NCI-H345 (cell line): ENCODE data around the gene OTOR.
A peak's percentile ranks its signal among the peaks of the same experiment; 100 is the strongest.

Experiments
- DNase-seq: peaks from one replicate; lab custom pipeline; 2025; lab: John Stamatoyannopoulos, UW

Gene OTOR, protein sequence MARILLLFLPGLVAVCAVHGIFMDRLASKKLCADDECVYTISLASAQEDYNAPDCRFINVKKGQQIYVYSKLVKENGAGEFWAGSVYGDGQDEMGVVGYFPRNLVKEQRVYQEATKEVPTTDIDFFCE

DNA sequence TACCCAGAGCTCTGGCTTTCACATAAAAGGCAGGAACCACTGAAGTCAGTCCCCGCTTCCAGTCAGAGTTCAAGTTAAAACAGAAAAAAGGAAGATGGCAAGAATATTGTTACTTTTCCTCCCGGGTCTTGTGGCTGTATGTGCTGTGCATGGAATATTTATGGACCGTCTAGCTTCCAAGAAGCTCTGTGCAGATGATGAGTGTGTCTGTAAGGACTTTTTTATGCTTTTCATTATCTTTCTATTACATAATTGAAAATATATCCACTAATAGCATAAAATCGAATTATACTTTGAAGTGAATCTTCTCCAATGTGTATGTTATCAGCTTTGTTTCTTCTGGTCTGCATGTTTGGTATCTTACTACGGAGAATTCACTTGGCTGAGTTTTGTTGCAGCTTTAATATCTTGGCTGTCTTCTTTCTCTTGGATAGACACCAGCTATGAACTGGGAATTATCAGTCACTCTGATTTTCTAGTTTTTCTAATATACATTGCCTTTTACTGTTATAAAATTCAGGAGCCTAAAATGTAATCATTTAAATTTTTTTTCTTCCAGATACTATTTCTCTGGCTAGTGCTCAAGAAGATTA, at the start of gene OTOR:
Gene OTOR, plus strand, starts transcription at position 51 of the 593 bp plus-strand sequence. Its CDS starts 44 bp downstream, at position 95.
- DNase-seq: no peak

DNA sequence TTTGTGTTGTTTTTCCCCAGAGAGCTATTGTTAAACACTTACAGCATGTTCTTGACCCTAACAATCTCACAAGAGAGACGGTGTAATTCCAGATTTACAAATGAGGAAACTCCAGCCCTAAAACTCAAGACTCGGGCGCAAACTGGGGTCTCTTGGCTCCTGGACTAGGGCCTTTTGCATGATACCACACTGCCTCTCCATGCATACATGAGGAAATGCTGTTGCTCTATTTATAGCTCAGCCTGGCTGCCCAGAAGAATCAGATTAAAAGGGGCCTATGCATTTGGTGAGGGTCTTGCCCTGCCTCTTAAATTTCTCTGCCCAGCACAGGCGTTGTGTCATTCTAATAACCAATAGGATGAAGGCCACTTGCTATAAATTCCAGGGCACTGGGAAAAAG, 48.9 kb upstream of the OTOR start:
- DNase-seq: no peak

DNA sequence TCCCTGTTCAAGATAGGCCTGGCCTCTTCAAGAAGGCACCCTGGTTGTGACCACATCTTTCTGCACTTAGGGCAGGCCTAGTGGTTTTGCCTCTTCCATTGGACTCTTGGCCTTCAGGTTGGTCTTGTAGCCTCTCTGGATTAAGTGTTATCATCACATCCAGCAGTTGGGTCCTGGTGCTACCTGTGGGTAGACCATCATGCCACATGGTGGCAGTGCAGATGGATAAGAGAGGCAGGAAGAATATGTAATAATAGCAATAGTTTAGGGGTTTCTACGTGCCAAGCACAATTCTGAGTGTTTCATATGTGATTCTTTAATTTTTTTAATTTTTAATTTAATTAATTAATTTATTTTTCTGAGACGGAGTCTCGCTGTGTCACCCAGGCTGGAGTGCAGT, 46.9 kb upstream of the OTOR start:
- peak; percentile 32 for DNase-seq

DNA sequence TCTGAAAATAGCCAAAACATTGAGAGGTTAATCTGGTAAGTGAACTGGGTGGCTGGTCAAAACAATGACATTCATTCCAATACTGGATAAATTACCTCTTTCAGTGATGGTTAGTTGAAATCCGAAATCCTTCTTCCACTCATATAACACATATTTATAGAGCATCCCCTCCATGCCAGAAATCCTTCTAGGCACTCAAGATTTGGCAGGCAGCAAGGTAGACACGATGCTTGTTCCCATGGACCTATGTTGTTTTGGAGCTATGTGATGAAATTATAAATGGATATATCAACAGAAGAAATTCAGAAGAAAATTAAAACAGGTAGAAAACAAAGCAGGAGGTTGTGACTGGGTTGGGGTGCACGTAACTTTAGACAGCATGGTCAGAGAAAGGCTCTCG, 44.6 kb upstream of the OTOR start:
- DNase-seq: no peak

DNA sequence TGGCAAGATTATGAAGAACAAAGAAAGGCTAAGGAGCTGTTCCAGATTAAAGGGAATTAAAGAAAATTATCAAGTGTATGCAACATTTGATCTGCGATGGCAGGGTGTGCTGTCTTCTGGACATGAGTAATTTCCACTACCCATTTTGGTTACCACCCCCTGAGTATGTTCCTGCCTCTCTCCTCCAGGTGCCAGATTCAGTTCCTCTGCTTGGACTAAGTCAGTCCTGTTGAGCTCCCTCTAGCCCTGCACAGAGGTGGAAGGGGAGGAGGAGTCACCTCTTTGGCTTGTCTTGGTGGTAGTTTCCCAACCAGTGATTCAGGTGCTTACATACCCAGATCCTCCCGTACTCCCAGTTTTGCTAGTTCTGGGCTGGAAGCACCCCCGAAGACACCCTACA, 40.5 kb upstream of the OTOR start:
- DNase-seq: no peak

DNA sequence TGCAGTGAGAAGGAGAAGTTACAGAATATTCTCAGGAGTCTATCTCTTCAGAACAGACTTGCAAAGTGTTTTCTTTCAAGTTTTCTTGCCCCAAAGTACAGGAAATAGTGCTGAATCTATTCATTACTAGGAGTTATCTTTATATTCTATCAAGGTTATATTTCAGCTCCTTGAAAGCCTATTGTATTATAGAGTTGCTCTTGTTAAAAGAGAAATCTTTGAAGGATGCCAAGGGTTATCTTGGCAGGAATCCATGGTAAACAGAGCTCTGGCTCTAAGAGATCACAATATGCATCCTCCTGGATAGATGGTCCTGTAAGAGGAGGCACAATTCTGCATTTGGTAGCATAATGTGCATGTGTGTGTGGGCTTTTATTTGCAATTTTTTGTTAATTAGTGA, 39.6 kb upstream of the OTOR start:
- peak; percentile 66 for DNase-seq

DNA sequence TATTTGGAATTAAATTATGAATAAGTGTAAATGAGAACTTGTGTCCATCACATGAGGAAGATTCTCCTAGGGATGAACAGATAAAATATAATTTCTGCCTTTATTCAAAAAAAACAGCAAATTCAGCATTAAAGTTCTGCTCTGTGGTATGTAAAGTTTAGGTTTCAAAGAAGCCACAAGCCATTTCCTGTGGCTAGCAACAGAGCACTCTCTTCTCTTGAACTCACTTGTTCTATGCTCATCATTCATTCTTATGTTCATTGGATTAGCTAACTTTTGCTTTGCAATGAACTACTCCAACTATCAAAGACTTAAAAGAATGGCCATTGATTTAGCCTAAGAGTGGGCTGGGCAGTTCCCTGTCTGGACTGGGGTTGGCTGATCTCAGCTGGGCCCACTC, 39.1 kb upstream of the OTOR start:
- DNase-seq: no peak

DNA sequence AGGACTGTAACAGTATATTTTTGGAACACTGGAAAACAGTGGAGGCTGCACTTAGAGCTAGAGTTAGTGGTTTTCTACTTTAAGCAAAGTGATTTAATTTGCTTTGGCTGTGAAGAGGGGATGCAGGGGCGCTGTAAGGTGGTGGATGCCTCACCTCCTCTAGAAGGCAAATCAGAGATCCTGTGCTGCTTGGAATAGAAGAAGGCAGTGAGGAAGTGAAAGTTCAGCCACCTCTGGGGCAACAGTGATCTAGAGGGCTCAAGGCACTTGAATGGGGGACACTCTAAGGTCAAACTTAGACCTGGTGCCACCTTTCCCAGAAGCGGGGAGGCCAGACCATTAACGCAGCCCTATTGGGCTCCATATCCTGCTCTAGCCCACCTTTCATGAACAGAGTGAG, 37.4 kb upstream of the OTOR start:
- no peak for DNase-seq

DNA sequence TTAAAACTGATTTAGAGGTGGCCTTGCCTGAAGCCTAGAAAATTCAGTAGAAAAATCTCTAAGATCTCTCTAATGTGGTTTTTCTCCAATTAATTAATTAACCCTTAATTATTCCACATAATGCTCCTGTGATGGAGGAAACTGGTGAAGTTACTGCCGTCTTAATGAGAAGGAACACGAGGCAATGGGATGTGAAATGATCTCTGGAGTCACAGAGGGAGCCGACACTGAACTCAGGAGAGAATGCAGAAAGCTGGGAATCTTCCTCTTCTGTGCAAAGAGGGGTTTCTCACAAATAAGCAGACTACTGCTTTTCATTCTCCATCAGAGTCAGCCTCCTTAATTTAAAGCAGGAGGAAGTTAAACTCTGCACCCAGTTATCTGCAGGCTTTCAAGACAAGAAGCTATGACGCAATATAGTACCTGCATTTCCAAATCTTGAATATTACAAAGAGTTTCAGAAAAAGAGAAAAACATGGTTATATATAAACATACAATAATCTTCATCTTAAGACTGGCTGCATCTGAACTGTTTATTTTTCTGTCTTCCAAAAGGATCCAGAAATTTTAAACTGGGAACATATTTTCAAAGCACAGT, 36.4 kb upstream of the OTOR start:
- DNase-seq: no peak

DNA sequence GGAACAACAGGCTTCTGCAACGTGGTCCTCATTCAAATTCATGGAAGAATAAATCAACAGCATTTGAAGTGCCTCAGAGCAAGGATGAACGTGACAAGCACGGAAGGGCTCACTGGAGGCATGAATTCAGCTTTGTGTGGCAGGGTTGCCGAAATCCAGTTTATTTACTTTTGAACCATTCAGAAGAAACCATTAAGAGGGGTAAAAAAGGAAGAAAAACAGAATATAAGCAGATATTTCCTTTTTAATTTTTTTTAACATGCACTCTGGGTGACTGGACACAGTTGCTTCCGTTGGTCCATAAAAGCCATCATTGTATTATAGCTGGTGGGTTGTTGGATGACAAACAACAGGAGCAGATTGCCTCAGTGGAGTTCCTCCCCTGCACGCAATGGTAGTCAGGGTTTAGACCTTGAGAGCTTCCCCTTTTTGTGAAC, 35.6 kb upstream of the OTOR start:
- DNase-seq: peak; percentile 88

DNA sequence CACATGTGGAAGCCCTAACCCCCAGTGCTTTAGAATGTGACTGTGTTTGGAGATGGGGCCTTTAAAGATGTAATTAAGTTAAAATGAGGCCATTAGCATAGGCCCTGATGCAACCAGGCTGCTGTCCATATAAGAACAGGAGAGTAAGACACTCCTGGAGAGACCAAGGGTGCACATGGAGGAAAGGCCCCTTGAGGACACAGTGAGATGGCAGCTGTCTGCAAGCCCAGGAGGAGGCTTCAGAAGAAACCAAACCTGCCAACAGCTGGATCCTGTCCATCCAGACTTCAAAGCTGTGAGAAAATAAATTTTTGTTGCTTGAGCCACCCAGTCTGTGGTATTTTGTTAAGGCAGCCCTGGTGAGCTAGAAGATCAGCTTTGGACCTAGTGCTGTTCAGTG, 35.1 kb upstream of the OTOR start:
- DNase-seq: no peak

DNA sequence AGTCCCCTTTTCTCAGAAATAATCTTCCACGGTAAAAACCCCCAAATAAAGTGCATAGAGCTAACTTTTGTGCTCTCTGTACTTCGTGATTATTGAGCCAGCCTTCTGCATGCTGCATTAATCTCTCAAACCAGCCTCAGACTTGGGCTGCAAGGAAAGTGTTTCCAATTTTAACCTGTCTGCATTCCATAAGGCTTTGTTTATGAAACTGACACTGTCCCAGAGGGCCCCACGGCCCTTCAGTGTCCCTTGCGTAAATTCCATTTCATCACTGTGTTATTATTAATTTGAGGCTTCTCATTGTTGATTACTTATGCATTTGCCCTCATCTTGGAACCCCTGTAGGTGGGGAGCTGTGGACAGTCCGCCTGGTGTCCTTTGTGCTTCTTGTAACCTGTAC, 33.9 kb upstream of the OTOR start:
- no peak for DNase-seq

DNA sequence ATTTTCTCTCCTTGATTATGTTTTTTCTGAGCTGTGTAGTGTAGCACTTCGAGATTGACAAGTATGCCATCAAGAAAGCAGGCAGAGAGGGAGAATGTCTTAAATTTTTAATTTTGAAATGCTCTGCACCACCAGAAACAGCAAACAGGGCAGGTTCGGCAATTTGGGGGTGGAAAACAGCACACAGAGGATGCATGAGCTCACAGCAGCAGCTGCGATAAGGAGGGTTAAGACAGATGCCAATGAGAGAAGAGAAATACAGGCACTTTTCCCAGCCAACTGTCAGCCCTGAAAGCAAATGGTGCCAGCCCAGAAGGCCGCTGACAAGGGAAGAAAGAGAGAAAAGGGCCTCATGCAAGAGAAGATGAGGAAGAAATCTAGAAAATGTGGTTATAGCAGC, 33.4 kb upstream of the OTOR start:
- no peak for DNase-seq

DNA sequence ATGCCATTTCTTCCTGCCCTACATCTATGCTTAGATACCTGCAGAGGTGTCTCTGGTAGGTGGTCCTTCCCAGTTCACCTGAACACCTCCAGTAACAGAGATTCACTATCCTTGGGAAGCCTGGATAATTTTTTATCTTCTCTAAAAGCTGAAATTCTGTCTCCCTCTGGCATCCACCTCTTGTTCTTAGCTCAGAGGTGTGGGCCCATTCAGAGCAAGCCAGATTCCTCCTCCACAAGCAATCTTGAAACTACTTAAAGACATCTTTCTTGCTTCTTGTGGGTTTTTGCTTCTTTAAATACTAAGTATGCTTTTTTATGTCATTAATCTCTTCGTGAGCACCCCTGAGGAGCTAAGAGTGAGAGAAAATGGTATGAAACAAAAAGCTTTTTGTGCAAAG, 28.7 kb upstream of the OTOR start:
- no peak for DNase-seq

DNA sequence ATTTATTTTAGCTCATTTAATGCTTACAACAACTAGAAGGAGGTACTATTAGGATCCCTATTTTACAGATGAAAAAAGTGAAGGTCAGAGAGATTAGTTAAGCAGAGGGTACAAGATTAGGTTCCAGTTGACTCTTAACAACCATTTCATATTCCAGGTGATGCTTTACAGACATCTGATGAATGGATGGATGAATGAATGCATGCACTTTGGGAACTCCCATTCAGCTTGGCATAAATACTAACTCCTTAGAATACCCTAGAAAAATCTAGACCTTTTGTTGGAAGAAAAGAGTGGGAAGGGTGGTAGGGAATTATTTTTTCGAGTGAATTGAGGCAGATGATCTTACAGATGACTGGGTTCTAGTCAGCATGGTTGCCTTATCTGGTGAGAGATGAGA, 19.1 kb upstream of the OTOR start:
- no peak for DNase-seq

DNA sequence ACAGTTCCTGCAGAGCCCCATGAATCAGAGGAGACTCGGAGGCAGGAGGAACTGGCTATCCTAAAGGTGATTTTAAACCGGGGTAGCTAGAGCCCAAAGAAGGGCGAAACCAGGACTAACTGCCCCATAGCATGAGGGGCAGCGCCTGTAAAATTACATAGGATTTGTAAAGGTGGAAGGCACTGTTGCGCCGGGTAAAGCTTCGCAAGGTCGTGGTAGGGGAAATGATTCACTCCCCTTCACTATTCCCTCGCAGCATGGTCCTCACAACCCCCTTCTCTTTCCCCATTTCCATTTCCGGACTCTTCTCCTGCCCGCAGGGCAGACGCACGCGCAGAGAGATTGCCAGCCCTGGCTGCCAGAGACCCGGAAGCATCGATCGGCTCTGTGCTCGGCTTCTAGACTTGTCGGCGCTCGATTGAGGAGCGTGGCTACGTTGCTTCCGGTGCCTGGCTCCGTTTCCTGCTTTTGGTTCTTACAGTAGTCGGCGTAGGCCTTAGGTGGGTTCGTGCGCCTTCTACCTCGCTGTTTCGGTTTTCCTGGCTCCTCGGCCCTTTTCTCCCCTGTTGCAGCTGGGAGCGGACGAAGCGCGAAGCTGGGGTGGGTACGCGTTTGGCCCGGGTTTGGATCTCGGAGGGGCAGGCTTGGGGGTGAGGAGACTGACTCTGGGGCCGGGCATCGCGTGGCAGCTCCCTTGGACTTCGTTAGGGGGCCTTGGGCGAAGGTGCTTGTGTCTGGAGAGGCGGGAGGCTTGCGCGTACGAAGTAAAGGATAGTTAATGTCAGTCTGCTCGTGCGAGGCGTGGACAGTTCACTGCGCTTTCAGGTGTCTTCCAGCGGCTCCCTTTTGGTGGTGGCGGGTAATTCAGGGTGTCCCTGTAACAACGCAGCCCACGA, 18.3 kb upstream of the OTOR start, which contains the start of gene SNRPB2:
Gene SNRPB2, plus strand, starts transcription at position 462 of the 896 bp plus-strand sequence. CDS start 1,677 bp downstream, outside the sequence.
- peak; percentile 97 for DNase-seq

DNA sequence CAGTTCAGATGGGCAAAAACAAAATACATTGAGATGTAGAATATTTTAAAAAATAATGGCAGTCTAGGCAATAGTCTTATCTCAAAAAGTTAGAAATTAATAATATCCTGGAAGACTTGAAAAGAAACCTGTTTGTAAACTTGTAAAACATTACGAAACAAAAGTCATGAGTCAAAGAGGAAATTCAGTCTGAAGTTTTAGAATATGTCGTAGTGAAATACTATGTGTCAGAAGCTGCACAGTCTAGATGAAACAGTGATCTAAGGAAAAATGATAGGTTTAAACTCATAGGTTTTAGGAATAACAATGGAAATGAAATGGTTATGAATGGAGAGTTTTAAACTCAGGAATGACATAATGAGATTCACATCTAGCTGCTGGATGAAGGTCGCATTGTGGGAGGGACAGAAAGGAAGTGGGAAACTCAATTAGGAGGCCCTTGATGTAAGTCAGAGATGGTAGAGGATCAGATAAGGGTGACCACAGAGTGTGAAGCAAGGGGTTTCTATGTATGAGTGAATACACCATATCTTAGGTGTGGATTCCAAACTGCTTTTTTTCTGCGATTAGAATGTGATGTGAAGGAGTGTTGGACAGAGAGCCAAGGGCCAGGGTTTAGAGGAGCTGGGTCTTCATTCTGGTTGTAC, 15.5 kb upstream of the OTOR start:
- no peak for DNase-seq

DNA sequence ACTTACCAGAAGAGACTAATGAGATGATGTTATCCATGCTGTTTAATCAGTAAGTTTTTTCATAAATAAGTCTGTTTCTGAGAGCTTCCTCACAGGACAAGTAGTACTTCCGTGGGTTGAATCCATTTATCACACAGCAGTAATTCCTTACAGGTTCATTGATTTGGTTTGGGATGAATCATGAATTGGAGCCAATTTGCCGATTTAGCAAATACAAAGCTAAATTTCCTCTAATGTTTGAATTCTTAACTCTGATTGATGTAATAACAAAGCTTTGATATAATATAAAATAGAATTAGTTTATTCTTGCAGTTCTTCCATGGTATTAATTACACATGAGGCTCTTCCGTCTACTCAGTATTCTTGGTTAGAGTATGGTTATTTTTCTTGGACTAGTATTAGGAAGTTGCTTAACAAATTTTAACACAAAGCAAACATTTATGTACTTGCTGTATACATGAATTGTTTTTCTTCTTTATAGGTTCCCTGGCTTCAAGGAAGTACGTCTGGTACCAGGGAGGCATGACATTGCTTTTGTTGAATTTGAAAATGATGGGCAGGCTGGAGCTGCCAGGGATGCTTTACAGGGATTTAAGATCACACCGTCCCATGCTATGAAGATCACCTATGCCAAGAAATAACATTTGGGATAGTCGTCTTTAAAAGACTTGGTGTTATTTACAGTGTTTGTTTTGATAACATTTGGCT, 7.6 kb upstream of the OTOR start:
- DNase-seq: no peak

DNA sequence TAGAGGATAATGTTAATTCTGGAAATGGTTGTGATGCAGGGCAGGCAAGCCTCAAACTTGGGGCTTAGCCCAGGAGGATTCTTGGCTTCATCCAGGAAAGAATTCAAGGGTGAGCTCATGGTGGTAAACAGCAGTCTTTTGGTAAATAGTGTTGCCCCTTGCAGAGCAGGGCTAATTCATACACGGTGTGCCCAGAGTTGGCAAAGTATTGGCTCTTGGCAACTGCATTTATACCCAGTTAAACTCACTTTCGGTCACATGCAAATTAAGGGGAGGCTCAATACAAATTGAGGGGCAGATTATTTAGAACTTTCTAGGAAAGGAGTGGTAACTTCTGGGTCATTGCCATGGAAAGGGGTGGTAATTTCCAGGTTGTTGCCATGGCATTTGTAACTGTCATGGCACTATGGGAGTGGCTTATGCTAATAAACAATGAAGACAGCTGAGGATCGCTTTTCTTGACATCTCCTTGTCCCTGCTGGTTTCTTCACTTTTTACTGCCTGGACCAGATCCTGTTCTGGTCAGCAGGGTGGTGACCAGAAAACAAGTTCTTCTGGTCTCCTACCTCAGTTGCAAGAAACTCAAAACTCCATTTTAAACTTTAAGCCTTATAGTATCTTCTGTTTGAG, 3.9 kb upstream of the OTOR start:
- no peak for DNase-seq

DNA sequence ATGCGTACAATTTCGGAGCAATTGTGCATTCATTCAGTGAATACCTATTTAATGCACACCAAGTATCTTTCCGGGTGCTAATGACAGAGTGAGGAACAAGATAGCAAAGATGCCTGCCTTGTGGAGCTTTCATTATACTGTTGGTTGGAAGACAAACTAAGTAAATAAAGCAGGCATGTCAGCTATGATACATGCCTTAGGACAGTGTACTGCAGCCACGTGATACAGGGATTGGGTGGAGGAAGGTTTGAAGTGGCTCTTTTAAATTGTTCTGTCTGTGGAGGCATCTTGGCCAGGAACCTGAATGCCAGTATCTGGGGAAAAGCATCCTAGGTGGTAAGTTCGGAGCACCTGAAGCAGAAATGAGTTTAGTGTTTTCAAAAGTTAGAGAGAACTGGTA, 3.0 kb upstream of the OTOR start:
- DNase-seq: no peak

DNA sequence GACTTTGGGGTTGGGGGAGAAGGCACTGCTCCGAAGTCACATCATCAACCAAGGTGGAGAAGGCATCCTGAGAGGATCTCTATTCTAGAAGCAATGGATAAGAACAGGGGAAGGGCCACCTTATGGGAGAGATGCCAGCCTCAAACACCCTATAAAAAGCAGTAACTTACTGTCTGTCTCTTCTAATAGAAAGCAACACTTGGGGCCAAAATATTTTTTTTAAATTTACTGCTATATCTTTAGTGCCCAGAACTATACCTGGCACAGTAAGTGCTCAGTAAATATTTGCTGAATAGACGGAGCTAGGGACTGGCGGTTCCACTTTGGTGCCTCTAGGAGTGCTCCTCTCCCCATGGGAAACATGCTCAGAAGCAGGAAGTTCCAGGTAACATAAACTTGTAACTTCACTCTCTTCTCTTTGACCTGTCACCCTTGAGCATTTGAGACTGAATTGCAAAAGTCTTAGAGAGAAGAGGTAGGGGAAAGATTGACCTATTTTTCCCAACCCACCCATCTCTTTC, 807 bp upstream of the OTOR start:
- peak; percentile 62 for DNase-seq
